Activated CD4-positive, alpha-beta T cell treated with anti-CD3 and anti-CD28 coated beads, Interleukin-2, amount 10 ng/mL, durations not matched to agents 24 days and 14 days (primary cell): ENCODE results near the gene TARS3. TPM values are rescaled to one million over a fixed set of nuclear protein-coding genes. Genes with fewer than 3 reads are reported as not detected.

ENCODE experiments used
- DNase-seq: peaks from one replicate; pipeline ENCODE4 v3.0.0; 2022
- H3K27ac Mint-ChIP-seq: one replicate; pipeline ENCODE4 v1.8.0; 2022; ENCODE audit warnings: mild to moderate bottlenecking, mixed read lengths
- H3K27me3 Mint-ChIP-seq: one replicate; pipeline ENCODE4 v1.8.0; 2022; ENCODE audit warnings: mixed read lengths
- H3K36me3 Mint-ChIP-seq: one replicate; pipeline ENCODE4 v1.8.0; 2022; ENCODE audit warnings: low read depth, mild to moderate bottlenecking, mixed read lengths
- H3K4me1 Mint-ChIP-seq: one replicate; pipeline ENCODE4 v1.8.0; 2021; ENCODE audit warnings: mixed read lengths
- H3K4me3 Mint-ChIP-seq: one replicate; pipeline ENCODE4 v1.8.0; 2022; ENCODE audit warnings: mild to moderate bottlenecking, moderate library complexity, mixed read lengths
- H3K9me3 Mint-ChIP-seq: one replicate; pipeline ENCODE4 v1.8.0; 2021; ENCODE audit warnings: mixed read lengths
- intact Hi-C: fragments of 100-400 bp; cut with micrococcal nuclease; formaldehyde crosslinking; loops from one replicate; pipeline ENCODE4 v1.15.1; 2023
- total RNA-seq: library from RNA; stranded (reverse); gene quantifications from 2 replicates; pipeline ENCODE4 v1.2.3, GENCODE V29; 2022

Gene TARS3
- total RNA-seq, 1 donor from 2014 or later: 11.5 TPM

GRCh38 chr15:101610611-101611000 lies 113.7 kb downstream of the TARS3 start:
- Mint-ChIP-seq H3K4me3 (no peak overlapping the region), H3K27ac (no peak overlapping the region), H3K4me1 (no peaks in the 10 kb centered on the region), H3K27me3 (no peaks in the 10 kb centered on the region), H3K36me3 (no peaks in the 10 kb centered on the region), H3K9me3 (no peaks in the 10 kb centered on the region)
- no peak for DNase-seq
- intact Hi-C loops: no loop called here

- Mint-ChIP-seq H3K4me1 (no peaks in the 10 kb centered on the region), H3K27me3 (no peaks in the 10 kb centered on the region), H3K9me3 (no peaks in the 10 kb centered on the region), H3K4me3 (no peak overlapping the region), H3K36me3 (no peaks in the 10 kb centered on the region), H3K27ac (no peak overlapping the region)
- DNase-seq: no peak
- intact Hi-C loops: no loop called here
Observed at GRCh38 chr15:101609742-101610610, 114.3 kb downstream of the TARS3 start.

- no peak for DNase-seq
- Mint-ChIP-seq H3K27ac (no peak overlapping the region), H3K4me3 (no peak overlapping the region), H3K27me3 (peaks cover 6% of the 10 kb centered on the region), H3K4me1 (no peaks in the 10 kb centered on the region), H3K9me3 (peaks cover 6% of the 10 kb centered on the region), H3K36me3 (no peaks in the 10 kb centered on the region)
- intact Hi-C loops: no loop called here
Observed at GRCh38 chr15:101608201-101608600, 116.1 kb downstream of the TARS3 start.

GRCh38 chr15:101607108-101607507 lies 117.2 kb downstream of the TARS3 start:
- peaks cover 6% of the 10 kb centered on the region for H3K27me3 Mint-ChIP-seq
- peaks cover 6% of the 10 kb centered on the region for H3K9me3 Mint-ChIP-seq
- no peak overlapping the region for H3K27ac Mint-ChIP-seq
- no peaks in the 10 kb centered on the region for H3K4me1 Mint-ChIP-seq
- DNase-seq: no peak
- intact Hi-C loops: no loop called here
- no peak overlapping the region for H3K4me3 Mint-ChIP-seq
- no peaks in the 10 kb centered on the region for H3K36me3 Mint-ChIP-seq

GRCh38 chr15:101604124-101604874 lies 120.0 kb downstream of the TARS3 start:
- H3K27ac Mint-ChIP-seq: no peak overlapping the region
- intact Hi-C loops: no loop called here

More at GRCh38 chr15:101604124-101604874, 120.0 kb downstream of the TARS3 start:
- Mint-ChIP-seq H3K9me3 (peaks cover 10% of the 10 kb centered on the region), H3K27me3 (peaks cover 15% of the 10 kb centered on the region), H3K4me1 (no peaks in the 10 kb centered on the region), H3K4me3 (no peak overlapping the region), H3K36me3 (no peaks in the 10 kb centered on the region)
- no peak for DNase-seq

Other genes with a start within 250 kb of the TARS3 start
- 4.7 and 5.4 TPM in 2 replicates for gene PCSK6, start 234.8 kb downstream of the TARS3 start, total RNA-seq
- 56.2 and 62.7 TPM in 2 replicates for gene TM2D3, start 72.1 kb downstream of the TARS3 start, total RNA-seq
- gene OR4F6, start 79.0 kb upstream of the TARS3 start, total RNA-seq: not detected in 2 replicates
- not detected in 2 replicates for gene OR4F15, start 87.7 kb upstream of the TARS3 start, total RNA-seq